Activated CD8-positive, alpha-beta memory T cell treated with anti-CD3 and anti-CD28 coated beads for 36 hours (primary cell): ENCODE results near the gene IL17RE. TPM values are rescaled to one million over a fixed set of nuclear protein-coding genes. Genes with fewer than 3 reads are reported as not detected.
"Not testable (repeated sequence)": the region's sequence is repeated elsewhere in the genome, so short reads cannot be mapped to it uniquely, and the experiment has no call there.

Experiments used
- CTCF ChIA-PET: fragments of 350-600 bp; sonication (Branson Sonifier 250); formaldehyde crosslinking; loops from one replicate; lab custom pipeline; 2021; ENCODE audit warnings: antibody characterized with exemption; lab: Charles Lee
- POLR2A ChIA-PET: fragments of 350-600 bp; sonication (Branson Sonifier 250); formaldehyde crosslinking; loops from one replicate; lab custom pipeline; 2021; ENCODE audit warnings: antibody characterized with exemption; lab: Charles Lee
- total RNA-seq, 2 experiments: library from RNA; stranded (reverse); gene quantifications; one replicate each; pipeline ENCODE4 v1.2.3, GENCODE V29; 2021

The IL17RE gene
- total RNA-seq, 2 experiments from 2014 or later = 0.70 to 1.3 TPM

DNA sequence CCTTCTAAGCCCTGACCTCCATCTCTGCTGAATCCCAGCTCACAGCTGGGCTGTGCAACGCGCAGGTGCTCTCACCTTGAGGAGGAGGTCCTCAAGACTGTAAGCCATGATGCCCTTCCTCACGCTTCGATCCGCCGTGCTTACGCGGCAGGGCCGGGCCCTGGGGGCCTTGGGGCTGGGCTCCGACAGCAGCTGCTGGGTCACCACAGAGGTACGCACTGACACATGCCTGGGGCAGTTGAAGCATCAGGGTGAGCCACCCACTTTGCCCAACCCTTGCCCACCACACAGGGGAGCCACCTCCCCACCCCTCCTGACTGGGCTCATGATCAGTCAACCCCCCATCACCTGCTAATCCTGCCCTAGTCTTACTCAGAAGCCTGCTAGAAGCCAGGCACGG, 25.7 kb upstream of the IL17RE start:
- ChIA-PET CTCF (no interaction called here), POLR2A (no interaction called here)

DNA sequence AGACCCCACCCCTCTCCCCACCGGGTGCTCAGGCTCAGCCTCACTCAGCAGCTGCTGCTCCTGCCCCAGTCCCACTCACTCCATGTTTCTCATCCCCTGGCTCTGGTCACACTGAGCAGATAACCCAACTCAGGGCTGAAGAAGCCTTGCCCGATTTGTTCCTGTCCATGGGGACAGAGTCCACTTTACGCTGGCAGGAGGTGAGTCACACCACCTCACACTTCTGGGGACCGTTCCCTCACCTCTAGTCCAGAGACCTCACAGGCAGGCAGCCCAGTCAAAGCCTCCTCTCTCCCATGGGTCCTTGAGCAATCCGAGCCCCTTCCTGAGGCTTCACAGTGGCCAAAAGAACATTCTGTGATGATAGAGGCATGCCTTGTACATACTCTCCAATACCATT, 23.9 kb upstream of the IL17RE start:
- CTCF ChIA-PET = interaction anchor here (0.6 to 0.9 kb wide), 2 partner anchors 34 to 471 kb away, joined by 3 to 4 read pairs; no protein-coding TSS in a partner anchor
- POLR2A ChIA-PET = no interaction called here

DNA sequence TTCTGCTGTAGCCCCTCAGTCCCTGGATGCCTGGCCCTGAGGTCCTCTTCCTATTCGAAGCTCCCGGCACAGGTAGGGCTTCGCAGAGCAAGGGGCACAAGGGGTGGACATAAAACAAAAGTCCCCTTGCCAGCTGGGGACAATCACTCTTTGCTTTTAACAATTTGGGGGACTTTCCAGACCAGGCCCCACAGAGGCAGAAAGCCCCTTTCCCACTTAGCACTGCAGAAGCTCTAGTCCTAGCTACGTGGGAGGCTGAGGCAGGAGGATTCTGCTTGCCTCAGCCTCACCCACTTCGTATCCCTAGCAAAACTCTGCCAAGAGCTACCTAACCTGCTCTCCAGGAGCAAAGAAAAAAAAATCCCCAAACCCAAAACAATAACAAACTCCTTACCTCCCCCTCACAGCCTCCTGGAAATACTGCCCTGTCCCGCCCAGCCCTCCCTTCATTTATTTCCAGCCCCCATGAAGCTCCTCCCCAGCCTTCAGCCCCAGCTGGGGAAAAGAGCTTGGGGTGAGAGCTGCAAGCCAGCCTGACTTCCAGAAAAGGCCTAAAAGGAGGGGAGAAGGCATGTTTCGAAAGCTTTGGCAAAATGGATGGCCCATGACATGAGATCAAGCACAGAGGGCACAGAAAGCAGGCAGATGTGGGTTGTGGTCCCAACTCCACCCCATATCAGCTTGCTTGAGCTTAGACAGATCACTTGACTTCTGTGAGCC, 22.7 kb upstream of the IL17RE start, which contains the start of gene CIDEC:
CIDEC (minus strand) TSS at position 424 of the 720 bp plus-strand sequence. CDS start 1,767 bp downstream, outside the sequence.
- POLR2A ChIA-PET = no interaction called here

DNA sequence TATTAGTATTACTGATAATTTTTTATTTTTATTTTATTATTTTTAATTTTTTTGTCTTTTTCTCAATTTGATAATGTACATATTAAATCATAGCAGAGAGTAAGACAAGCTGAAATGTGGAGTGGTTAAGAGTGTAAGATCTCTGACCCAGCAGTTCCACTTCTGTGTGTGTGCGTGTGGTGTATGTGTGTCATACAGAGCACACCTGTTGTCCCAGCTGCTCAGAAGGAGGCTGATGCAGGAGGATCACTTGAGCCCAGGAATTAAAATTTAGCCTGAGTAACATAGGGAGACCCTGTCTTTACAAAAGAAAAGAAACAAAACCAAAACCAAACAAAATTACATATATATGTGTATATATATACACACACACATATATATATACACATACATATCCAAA, 21.2 kb upstream of the IL17RE start:
- POLR2A ChIA-PET = no interaction called here
- CTCF ChIA-PET = interaction anchor here (1.0 kb wide), 1 partner anchor 51 kb away, joined by 3 read pairs; no protein-coding TSS in a partner anchor

More for the DNA sequence above, 22.7 kb upstream of the IL17RE start, which contains the start of gene CIDEC:
- CTCF ChIA-PET = interaction anchor here (0.7 kb wide), 1 partner anchor 98 kb away, joined by 3 read pairs; no protein-coding TSS in a partner anchor

DNA sequence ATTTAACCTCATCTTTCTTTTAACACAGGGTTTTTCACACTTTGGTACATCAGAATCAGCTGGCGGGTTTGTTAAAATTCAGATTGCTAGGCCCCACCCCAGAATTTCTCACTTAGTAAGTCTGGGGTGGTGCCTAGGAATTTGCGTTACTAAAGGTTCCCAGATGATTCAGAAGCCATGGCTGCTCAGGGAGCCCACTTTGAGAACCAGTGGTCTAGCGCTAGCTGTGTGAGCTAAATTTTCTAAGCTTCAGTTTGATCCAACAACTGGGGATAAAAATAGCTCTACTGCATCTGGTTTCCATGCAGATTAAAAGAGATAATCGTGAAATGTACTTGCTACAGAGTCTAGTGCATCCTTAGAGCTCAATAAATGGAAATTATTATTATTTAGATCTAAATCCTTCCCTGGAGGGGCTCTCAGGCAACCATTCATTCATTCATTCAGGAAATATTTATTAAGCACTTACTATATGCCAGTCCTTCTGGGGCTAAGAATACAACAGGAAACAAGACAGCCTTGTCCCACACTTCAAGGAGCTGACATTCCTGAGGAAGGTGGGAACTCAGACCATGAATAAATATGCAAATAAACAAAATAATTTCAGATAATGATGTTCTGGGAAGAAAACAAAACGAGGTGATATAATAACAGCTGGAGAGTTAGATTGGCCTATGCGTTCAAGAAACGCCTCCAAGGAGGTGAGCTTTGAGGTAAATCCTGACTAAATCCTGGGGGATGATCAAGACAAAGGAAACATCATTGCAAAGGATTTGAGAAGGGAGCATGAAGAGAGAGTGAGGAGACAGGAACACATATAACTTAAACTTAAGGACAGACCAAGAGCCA, 18.7 kb upstream of the IL17RE start:
- POLR2A ChIA-PET = interaction anchor here (0.5 kb wide), 1 partner anchor 39 kb away, joined by 6 read pairs; no protein-coding TSS in a partner anchor
- CTCF ChIA-PET = interaction anchor here (0.7 to 1.3 kb wide), 3 partner anchors 13 to 93 kb away, joined by 3 to 7 read pairs (median 4); no protein-coding TSS in a partner anchor

DNA sequence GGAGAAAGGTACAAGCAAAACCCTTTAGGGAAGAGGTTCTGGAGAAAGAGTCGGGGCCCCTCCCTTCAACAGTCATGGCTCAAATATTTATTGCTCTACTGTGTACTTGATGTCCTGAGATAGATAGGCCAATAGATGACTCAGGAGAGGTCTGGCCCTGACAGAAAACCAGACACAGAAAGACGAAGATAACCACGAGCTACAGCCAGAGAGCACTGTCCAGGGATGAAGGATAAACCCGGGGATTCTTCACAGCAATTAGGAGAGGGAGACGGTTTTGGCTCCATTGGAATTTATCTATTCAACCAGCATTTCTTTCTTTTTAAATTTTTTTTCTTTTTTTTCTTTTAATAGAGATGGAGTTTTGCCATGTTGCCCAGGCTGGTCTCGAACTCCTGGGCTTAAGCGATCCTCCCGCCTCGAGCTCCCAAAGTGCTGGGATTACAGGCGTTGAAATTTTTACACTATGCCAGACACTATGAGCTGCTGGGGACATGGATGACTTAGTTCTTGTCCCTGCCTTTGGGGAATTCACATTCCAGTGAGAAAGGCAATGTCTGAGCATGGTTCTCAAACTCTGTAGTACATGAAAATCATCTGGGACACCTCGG, 18.0 kb upstream of the IL17RE start:
- CTCF ChIA-PET = interaction anchor here (1.3 kb wide), 1 partner anchor 93 kb away, joined by 3 read pairs; no protein-coding TSS in a partner anchor
- POLR2A ChIA-PET = interaction anchor here (0.5 kb wide), 1 partner anchor 39 kb away, joined by 6 read pairs; no protein-coding TSS in a partner anchor

DNA sequence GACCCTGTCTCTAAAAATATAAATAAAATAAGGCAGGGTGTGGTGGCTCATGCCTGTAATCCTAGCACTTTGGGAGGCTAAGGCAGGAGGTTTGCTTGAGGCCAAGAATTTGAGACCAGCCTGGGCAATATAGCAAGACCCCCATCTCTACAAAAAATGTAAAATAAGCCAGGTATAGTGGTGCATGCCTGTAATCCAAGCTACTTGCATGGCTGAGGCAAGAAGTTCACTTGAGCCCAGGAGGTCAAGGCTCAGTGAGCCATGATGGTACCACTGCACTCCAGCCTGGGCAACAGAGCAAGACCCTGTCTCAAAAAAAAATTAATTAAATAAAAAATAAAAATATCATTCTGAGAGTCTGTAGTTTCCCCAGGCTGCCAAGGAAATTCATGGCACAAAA, 16.3 kb upstream of the IL17RE start:
- CTCF ChIA-PET = no interaction called here
- POLR2A ChIA-PET = interaction anchor here (0.6 kb wide), 2 partner anchors 16 to 100 kb away, joined by 3 to 11 read pairs; partner anchors contain the start of gene EMC3

DNA sequence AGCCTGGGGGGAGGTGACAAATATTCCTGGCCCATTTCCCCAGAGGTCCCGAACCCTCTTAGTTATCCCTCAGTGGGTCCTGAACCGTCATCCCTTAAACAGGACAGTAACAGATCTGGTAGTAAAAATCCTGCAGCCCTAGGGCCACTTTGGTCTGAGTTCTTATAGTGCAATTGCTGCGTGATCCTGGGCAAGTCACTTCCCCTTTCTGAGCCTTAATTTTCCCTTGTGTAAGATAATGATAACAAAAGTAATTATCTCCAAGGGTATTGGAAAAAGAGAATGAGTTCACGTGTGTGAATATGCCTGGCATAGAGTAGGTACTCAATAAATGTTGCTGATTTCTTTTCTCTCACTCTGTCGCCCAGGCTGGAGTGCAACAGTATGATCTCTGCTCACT, 15.2 kb upstream of the IL17RE start:
- ChIA-PET CTCF (interaction anchor here (0.6 kb wide), 1 partner anchor 365 kb away, joined by 4 read pairs; no protein-coding TSS in a partner anchor), POLR2A (no interaction called here)

DNA sequence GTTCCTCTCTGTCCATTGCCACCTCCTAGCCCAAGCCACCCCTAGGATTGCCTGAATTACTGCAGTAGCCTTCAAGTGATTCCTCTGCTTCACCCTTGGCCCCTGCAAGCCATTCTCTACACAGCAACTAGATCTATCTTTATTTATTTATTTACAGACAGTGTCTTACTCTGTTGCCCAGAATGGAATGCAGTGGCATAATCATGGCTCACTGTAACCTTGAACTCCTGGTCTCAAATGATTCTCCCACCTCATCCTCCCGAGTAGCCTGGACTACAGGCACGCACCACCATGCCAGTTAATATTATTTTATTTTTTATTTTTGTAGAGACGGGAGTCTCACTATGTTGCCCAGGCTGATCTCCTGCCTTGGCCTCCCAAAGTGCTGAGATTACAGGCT, 14.1 kb upstream of the IL17RE start:
- ChIA-PET CTCF (no interaction called here), POLR2A (no interaction called here)

DNA sequence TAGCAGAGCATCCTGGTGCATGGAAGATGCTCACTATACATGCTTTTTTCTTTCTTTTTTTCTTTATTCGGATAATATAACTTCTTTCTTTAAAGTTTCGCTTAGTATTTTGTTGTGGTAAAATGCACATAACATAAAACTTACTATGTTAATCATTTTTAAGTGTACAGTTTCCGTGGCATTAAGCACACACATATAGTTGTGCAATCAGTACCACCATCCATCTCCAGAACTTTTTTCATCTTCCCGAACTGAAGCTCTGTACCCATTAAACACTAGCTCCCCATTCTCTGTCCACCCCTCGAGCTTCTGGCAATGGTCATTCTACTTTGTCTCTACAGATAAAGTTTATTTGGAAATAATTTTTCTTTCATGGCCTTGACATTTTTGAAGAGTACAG, 13.2 kb upstream of the IL17RE start:
- CTCF ChIA-PET = interaction anchor here (0.6 to 0.9 kb wide), 2 partner anchors 45 to 64 kb away, joined by 3 to 5 read pairs; no protein-coding TSS in a partner anchor
- POLR2A ChIA-PET = no interaction called here

DNA sequence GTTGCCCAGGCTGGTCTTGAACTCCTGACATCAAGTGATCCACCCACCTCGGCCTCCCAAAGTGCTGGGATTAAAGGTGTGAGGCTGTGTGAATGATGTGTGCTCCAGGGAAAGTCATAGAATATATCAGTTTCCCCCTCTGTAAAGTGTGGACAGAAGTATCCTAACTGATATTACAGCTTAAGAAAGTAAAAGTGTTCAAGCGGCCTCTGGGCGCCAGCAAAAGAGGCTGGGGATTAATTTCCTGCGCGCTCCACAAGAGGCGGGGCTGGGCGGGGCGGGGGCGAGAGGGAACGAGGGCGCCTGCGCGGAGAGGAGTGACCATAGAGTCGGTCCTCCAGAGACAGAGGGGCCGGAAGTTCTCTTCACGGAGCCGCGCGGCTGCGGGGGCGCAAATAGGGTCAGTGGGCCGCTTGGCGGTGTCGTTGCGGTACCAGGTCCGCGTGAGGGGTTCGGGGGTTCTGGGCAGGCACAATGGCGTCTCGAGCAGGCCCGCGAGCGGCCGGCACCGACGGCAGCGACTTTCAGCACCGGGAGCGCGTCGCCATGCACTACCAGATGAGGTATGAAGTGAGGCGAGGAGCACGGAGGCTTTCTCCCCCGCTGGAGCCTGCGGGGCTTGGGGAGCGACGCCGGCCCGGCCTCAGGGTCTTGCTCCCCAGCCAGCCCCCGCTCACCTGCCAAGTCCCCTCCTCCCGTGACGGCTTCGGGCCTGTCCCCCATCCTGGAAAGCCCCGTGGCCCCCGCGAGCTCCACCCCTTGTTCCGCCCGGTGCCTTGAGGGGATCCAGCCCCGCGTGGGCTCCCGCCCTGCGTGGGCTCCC, 12.2 kb upstream of the IL17RE start, which contains the start of gene JAGN1:
JAGN1 (plus strand) TSS at position 362 of the 823 bp plus-strand sequence; CDS start at position 475, 113 bp downstream.
- POLR2A ChIA-PET = interaction anchor here (0.5 to 2.6 kb wide), 14 partner anchors 12 to 430 kb away, joined by 3 to 27 read pairs (median 3); partner anchors contain the start of genes ARPC4, CRELD1, IL17RE and RPUSD3
- CTCF ChIA-PET = interaction anchor here (0.6 to 1.7 kb wide), 4 partner anchors 42 to 371 kb away, joined by 3 to 18 read pairs (median 3); partner anchors contain the start of genes CRELD1 and RPUSD3

DNA sequence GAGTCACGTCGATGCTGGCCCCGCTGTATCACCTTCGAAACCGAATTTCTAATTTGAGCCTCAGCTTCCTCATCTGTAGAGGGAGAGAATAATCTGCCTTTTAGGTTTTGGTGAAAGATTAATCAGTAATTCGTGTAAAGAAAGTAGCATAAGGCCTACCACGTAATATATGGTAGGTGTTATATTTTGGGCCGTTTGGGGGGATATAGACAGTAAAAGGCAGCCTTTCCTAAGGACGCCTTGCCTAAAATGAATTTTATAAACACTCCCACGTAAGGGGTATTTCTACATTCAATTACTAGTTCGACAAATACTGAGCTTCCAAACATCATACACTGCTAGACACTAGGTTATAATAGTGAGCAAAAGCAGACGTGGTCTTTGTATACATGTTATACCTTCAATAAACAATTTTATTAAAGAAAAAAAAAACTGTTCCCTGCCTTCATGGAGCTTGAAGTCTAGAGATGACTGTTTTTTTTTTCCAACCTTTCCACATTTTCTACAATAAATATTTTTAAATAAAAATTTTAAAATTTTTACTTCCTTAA, 11.5 kb upstream of the IL17RE start:
- ChIA-PET POLR2A (interaction anchor here (0.6 to 2.6 kb wide), 11 partner anchors 11 to 429 kb away, joined by 3 to 27 read pairs (median 3); partner anchors contain the start of genes ARPC4, CRELD1, IL17RE and RPUSD3), CTCF (interaction anchor here (1.0 to 1.7 kb wide), 5 partner anchors 11 to 56 kb away, joined by 3 to 18 read pairs (median 3); partner anchors contain the start of genes CRELD1 and RPUSD3)

DNA sequence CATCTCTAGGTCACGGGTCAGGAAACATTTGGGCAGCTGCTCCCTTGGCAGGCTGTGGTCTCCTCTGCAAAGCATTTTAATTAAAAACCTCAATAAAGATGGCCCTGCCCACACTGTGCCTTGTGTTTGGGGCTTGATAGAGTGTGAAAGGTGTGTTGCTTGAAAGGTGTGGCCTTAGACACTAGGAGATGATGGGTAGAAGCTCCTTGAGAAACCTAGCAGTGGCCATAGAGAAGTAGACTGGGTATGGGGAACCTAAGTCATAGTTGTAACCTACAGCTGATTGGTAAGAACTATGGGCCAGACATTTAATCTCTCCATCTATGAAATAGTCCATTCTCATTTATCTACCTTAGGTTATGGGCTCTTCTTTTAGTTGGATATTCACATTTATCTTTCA, 8.9 kb upstream of the IL17RE start:
- POLR2A ChIA-PET = interaction anchor here (0.8 kb wide), 1 partner anchor 84 kb away, joined by 3 read pairs; the partner anchor contains the start of gene TTLL3
- CTCF ChIA-PET = interaction anchor here (0.5 to 0.7 kb wide), 2 partner anchors 94 to 353 kb away, joined by 3 to 4 read pairs; no protein-coding TSS in a partner anchor

DNA sequence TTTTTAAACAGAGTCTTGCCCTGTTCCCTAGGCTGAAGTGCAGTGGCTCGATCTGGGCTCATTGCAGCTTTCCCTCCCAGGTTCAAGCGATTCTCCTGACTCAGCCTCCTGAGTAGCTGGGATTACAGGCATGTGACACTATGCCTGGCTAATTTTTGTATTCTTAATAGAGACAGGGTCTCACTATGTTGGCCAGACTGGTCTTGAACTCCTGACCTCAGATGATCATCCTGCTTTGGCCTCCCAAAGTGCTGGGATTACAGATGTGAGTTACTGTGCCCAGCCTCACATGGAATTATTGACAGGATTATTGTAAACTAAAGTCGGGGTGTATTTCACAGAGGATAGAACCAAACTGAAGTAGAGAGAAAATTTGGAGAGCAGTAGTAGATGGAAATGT, 6.9 kb upstream of the IL17RE start:
- CTCF ChIA-PET, POLR2A ChIA-PET: not testable (repeated sequence)

DNA sequence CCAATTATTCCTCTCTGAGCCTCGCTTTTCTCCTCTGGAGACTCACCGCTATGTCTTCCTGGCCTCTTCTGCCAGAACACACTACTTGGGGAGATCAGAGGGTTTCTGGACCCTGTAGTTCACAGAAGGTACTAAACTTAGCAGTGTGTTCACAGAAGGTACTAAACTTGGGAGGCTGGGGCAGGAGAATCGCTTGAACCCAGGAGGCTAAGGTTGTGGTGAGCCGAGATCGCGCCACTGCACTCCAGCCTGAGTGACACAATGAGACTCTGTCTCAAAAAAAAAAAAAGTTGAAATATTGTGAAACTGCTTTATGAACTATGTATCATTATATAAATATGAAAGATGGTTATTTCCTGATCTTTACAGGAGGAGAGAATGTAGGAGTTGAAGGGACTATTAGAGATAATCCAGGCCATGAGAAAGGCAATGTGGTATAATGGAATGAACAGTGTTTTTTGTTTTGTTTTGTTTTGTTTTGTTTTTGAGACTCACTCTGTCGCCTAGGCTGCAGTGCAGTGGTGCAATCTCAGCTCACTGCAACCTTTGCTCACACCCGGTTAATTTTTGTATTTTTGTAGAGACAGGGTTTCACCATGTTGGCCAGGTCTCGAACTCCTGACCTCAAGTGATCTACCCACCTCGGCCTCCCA, 5.8 kb upstream of the IL17RE start:
- ChIA-PET POLR2A (interaction anchor here (1.0 kb wide), 1 partner anchor 213 kb away, joined by 3 read pairs; no protein-coding TSS in a partner anchor), CTCF (interaction anchor here (0.9 kb wide), 1 partner anchor 14 kb away, joined by 4 read pairs; no protein-coding TSS in a partner anchor)
